DOHH2 (cell line): ENCODE measurements around the gene SNCB.

Source experiments
- H3F3A ChIP-seq: fragments of 200-600 bp; sonication (generic), shearing (Covaris generic); 2 replicates; pipeline ENCODE4 v1.6.0; 2016; ENCODE audit warnings: antibody characterized with exemption, mild to moderate bottlenecking; ENCODE audit not compliant: control insufficient read depth, insufficient read depth
- H3K27ac ChIP-seq: fragments of 200-600 bp; sonication (generic); 2 replicates; pipeline ENCODE4 v1.5.1; 2014; ENCODE audit warnings: low read depth, mild to moderate bottlenecking, low read length, moderate library complexity
- H3K27me3 ChIP-seq: fragments of 200-600 bp; sonication (generic); 2 replicates; pipeline ENCODE4 v1.6.1; 2014; ENCODE audit warnings: mild to moderate bottlenecking, low read length, mixed read lengths; ENCODE audit not compliant: control insufficient read depth
- H3K36me3 ChIP-seq: fragments of 200-600 bp; sonication (generic); 2 replicates; pipeline ENCODE4 v1.6.1; 2014; ENCODE audit warnings: mild to moderate bottlenecking, low read length, moderate library complexity, mixed read lengths; ENCODE audit not compliant: control insufficient read depth
- H3K4me1 ChIP-seq: fragments of 200-600 bp; sonication (generic); 2 replicates; pipeline ENCODE4 v1.6.1; 2014; ENCODE audit warnings: mild to moderate bottlenecking, low read length, mixed read lengths; ENCODE audit not compliant: control insufficient read depth
- H3K4me2 ChIP-seq: fragments of 200-600 bp; sonication (generic); 2 replicates; pipeline ENCODE4 v1.6.0; 2014; ENCODE audit warnings: mild to moderate bottlenecking, low read length, moderate library complexity
- H3K4me3 ChIP-seq: fragments of 200-600 bp; sonication (generic); 2 replicates; pipeline ENCODE4 v1.5.1; 2014; ENCODE audit warnings: mild to moderate bottlenecking, low read length, mixed read lengths
- H3K79me2 ChIP-seq: fragments of 200-600 bp; sonication (generic); 2 replicates; pipeline ENCODE4 v1.6.1; 2014; ENCODE audit warnings: mild to moderate bottlenecking, low read length, mixed read lengths; ENCODE audit not compliant: control insufficient read depth
- H3K9me2 ChIP-seq: fragments of 200-600 bp; sonication (generic); replicated peaks from 2 replicates; pipeline ENCODE4 v1.6.1; 2014; ENCODE audit warnings: mild to moderate bottlenecking, low read length, mixed read lengths; ENCODE audit not compliant: control insufficient read depth
- H3K9me3 ChIP-seq: fragments of 200-600 bp; sonication (generic); 2 replicates; pipeline ENCODE4 v1.6.1; 2014; ENCODE audit warnings: antibody characterized with exemption, low read length, mixed read lengths; ENCODE audit not compliant: control insufficient read depth, insufficient read depth
- H4K20me1 ChIP-seq: fragments of 200-600 bp; sonication (generic); 2 replicates; pipeline ENCODE4 v1.6.0; 2014; ENCODE audit warnings: low read depth, mild to moderate bottlenecking, antibody characterized with exemption, low read length, moderate library complexity; ENCODE audit not compliant: control insufficient read depth, insufficient read depth
- EZH2phosphoT487 ChIP-seq: fragments of 200-600 bp; sonication (generic); IDR thresholded peaks from 2 replicates; pipeline ENCODE4 v1.6.1; 2017; ENCODE audit warnings: borderline replicate concordance, mild to moderate bottlenecking, antibody characterized with exemption, low read length, moderate library complexity, mixed read lengths
- TF ChIP-seq, protein P1 (sequence below): fragments of 200-600 bp; sonication (generic); IDR thresholded peaks from one replicate; pipeline ENCODE4 v1.5.1; 2014; ENCODE audit warnings: antibody characterized with exemption, mild to moderate bottlenecking, low read depth, low read length; ENCODE audit not compliant: poor library complexity, severe bottlenecking

SNCB gene

GRCh38 chr5:176660530-176660859, 30.2 kb upstream of the SNCB start:
- no peaks in the 10 kb centered on the region for H3F3A ChIP-seq
- H3K9me3 ChIP-seq = no peaks in the 10 kb centered on the region
- H3K36me3 ChIP-seq = no peaks in the 10 kb centered on the region
- no peak overlapping the region for H3K27ac ChIP-seq
- no peaks in the 10 kb centered on the region for H3K9me2 ChIP-seq
- H3K27me3 ChIP-seq = peaks cover 3% of the 10 kb centered on the region; the same call in 1 of the 2 replicates
- H3K4me1 ChIP-seq = no peaks in the 10 kb centered on the region
- TF ChIP-seq EZH2phosphoT487 = no peak
- TF ChIP-seq, protein P1, sequence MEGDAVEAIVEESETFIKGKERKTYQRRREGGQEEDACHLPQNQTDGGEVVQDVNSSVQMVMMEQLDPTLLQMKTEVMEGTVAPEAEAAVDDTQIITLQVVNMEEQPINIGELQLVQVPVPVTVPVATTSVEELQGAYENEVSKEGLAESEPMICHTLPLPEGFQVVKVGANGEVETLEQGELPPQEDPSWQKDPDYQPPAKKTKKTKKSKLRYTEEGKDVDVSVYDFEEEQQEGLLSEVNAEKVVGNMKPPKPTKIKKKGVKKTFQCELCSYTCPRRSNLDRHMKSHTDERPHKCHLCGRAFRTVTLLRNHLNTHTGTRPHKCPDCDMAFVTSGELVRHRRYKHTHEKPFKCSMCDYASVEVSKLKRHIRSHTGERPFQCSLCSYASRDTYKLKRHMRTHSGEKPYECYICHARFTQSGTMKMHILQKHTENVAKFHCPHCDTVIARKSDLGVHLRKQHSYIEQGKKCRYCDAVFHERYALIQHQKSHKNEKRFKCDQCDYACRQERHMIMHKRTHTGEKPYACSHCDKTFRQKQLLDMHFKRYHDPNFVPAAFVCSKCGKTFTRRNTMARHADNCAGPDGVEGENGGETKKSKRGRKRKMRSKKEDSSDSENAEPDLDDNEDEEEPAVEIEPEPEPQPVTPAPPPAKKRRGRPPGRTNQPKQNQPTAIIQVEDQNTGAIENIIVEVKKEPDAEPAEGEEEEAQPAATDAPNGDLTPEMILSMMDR = no peak
- no peaks in the 10 kb centered on the region for H3K79me2 ChIP-seq
- no peak overlapping the region for H3K4me2 ChIP-seq
- peaks cover 3% of the 10 kb centered on the region; the same call in 1 of the 2 replicates for H4K20me1 ChIP-seq
- H3K4me3 ChIP-seq = no peak overlapping the region

- no peaks in the 10 kb centered on the region for H3K9me3 ChIP-seq
- no peak overlapping the region for H3K4me3 ChIP-seq
- no peaks in the 10 kb centered on the region for H3K36me3 ChIP-seq
- no peaks in the 10 kb centered on the region for H3F3A ChIP-seq
- H3K79me2 ChIP-seq = no peaks in the 10 kb centered on the region
- TF ChIP-seq, protein P1 = no peak
- TF ChIP-seq EZH2phosphoT487 = no peak
- no peak overlapping the region for H3K4me2 ChIP-seq
- peaks cover 3% of the 10 kb centered on the region; the same call in 1 of the 2 replicates for H3K27me3 ChIP-seq
- H3K4me1 ChIP-seq = no peaks in the 10 kb centered on the region
- H3K9me2 ChIP-seq = no peaks in the 10 kb centered on the region
- H4K20me1 ChIP-seq = peaks cover 3% of the 10 kb centered on the region; the same call in 1 of the 2 replicates
- H3K27ac ChIP-seq = no peak overlapping the region
Observed at GRCh38 chr5:176659860-176660461, 29.6 kb upstream of the SNCB start.

GRCh38 chr5:176659512-176659839, 29.1 kb upstream of the SNCB start:
- Histone ChIP-seq H3K4me3 (no peak overlapping the region), H3K9me3 (no peaks in the 10 kb centered on the region), H3F3A (no peaks in the 10 kb centered on the region), H3K27ac (no peak overlapping the region), H4K20me1 (peaks cover 3% of the 10 kb centered on the region; the same call in 1 of the 2 replicates), H3K79me2 (no peaks in the 10 kb centered on the region), H3K4me2 (no peak overlapping the region), H3K27me3 (peaks cover 3% of the 10 kb centered on the region; the same call in 1 of the 2 replicates), H3K4me1 (no peaks in the 10 kb centered on the region), H3K36me3 (no peaks in the 10 kb centered on the region), H3K9me2 (no peaks in the 10 kb centered on the region)
- no peak for TF ChIP-seq EZH2phosphoT487
- TF ChIP-seq, protein P1 = no peak
